GM18909 (cell line): ENCODE data around the gene PPM1L.
A peak's percentile ranks its signal among the peaks of the same experiment; 100 is the strongest.

Source experiments
- ATAC-seq: cut with Tn5 transposase; IDR thresholded peaks from one replicate; pipeline ENCODE4 v1.9.1; 2021; ENCODE audit warnings: mild to moderate bottlenecking; ENCODE audit not compliant: unreplicated experiment, poor library complexity

PPM1L gene

GRCh38 chr3:160841455-160841854 lies 85.4 kb downstream of the PPM1L start:
- no peak for ATAC-seq

- ATAC-seq: no peak
These were observed 86.3 kb downstream of the PPM1L start for GRCh38 chr3:160842021-160843005.

DNA sequence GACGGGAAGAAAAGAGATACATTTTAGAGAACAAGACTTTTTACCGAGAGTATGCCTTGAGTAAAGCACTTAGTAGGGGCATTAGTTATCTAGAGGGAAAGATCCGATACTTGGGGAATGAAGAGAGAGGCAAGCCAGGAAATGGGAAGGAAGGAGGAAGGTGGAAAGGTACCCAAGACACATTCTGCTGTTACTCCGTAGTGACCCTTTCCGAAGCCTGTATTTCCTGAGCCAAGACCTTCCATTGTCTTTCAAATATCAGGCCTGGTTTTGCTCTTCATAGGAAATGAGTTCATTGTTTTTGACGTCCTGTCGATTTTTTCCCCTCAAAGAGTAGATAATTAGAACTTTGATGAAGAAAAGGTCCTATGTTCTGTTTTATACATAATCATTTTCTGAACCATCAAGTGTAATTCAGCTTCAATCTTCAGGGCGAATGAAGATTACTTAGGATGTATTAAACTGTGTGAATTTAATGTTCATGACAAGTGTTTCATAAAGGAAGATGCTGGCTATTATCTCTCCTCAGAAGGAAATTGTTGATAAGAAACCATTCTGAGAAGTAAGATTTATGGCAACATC lies 95.7 kb downstream of the PPM1L start:
- no peak for ATAC-seq

DNA sequence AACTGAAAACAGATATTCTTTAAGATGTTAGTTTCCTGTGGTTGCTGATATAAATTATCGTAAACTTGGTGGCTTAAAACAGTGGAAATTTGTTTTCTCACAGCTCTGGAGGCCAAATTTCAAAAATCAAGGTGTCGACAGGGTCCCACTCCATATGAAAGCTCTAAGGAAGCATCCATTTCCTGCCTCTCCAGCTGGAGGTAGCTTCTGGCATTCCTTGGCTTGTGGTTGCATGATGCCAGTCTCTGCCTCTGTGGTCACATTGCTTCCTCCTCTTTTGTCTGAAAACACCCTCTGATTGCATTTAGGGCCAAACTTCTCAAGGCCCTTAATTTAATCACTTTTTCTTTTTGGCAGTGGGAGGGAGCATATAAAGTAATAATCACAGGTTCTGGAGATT lies 96.8 kb downstream of the PPM1L start:
- no peak for ATAC-seq

DNA sequence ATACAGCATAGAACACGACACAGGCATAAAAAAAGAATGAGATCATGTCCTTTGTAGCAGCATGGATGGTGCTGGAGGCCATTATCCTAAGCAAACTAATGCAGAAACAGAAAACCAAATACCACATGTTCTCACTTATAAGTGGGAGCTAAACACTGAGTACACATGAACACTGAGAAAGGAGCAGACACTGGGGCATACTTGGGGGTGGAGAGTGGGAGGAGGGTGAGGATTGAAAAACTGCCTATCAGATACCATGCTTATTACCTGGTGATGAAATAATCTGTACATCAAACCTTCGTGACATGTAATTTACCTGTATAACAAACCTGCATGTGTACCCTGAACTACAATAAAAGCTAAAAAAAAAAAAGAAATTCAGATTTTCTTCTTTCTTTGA lies 100.4 kb downstream of the PPM1L start:
- no peak for ATAC-seq

DNA sequence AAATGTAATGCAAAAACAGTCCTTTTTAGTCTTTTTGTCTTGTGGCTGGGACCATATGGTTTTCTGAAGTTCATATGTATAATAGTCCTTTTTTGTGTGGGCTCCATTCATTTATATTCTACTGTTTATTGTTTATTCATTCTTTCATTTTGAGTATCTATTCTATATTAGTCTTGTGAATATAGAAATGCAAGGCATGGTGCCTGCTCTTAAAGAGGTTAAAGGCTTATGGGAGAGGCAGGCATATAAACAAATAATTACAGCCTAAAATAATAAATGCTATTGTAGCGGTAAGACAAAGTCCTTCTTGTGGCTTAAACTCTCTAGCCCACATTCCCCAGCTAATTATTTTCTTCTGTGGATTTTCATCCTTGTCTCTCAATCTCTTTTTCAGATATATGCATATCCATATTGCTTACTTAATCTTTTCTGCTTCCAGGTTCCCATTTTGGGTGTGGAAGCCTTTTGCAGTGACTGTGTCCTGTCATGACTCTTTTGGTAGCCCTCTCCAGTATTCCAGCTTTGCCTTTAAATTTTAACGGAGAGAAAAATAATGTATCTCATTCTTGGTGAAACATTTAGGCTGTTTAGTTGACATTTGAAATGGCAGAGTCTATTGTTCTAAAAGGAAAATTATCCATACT lies 101.6 kb downstream of the PPM1L start:
- no peak for ATAC-seq

DNA sequence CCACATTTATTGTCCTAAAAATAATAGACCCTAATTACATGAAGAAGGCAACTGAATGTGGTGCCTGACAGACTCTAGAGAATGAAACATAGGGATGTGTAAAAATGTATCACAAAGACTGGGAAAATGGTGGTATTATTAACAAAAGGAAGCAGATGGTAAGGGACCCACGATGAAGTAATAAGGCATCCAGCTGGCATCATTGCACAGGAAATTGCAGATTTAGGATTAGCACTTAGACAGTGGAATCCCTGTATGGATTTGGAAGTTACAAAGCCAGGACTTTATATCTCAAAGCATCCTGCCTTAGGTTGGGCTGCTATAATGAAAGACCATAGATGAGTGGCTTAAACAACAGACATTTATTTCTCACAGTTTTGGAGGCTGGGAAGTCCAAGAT lies 104.3 kb downstream of the PPM1L start:
- no peak for ATAC-seq

DNA sequence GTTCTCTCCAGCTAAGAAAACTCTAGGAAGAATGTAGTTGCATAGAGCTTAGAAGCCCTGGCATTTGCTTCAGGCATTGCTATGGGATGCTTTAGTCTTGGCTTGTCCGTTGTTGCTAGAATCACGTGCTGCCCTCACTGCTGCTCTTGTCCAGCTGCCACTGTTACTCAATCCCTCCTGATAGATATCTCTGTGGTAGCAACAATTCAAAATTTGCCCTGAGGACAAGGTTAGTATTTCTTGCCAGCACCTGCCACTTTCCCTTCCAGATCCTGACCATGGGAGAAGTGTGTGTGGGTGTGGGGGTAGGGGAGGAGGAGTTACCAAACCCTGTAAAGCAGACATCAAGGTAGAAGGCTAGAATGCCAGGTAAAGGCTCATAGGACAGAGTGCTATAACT lies 113.8 kb downstream of the PPM1L start:
- ATAC-seq: no peak

DNA sequence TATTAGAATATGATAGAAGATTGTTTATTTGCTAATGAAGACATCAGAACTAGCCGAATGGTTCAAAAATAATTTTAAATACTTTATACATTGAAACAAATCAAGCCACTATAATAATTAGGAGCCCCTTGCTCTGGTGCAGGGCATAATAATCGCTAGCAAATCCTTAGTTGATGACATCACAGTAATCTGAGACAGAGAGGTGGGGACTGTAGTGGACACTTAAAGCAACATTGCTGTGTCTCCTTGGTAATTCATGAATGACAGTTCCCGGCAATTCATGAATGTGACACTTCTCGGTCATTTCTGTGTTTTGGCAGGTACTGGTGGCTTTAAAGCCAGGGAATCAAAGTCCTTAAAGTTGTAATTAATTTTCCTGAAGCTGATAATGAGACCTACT lies 114.3 kb downstream of the PPM1L start:
- no peak for ATAC-seq

DNA sequence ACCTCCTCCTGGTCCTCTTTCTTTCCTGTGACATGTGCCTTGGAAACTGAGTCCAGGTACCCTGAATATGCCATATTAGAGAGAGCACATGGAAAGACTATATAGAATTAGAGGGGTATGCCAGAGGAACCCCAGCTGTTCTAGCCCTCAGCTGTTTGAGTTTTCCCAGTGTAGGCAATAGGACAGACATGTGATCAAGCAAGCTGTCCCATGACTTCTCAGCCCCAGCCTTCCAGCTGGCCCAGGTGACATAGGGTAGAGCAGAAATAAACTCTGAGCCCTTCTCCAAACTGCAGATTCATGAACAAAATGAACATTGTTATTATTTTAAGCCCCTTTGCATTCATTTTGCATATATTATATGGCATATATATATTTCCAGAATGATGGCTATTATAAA lies 118.7 kb downstream of the PPM1L start:
- no peak for ATAC-seq

- no peak for ATAC-seq
These were observed 120.6 kb downstream of the PPM1L start for GRCh38 chr3:160876643-160877042.

- no peak for ATAC-seq
These were observed 123.8 kb downstream of the PPM1L start for GRCh38 chr3:160879859-160880258.

DNA sequence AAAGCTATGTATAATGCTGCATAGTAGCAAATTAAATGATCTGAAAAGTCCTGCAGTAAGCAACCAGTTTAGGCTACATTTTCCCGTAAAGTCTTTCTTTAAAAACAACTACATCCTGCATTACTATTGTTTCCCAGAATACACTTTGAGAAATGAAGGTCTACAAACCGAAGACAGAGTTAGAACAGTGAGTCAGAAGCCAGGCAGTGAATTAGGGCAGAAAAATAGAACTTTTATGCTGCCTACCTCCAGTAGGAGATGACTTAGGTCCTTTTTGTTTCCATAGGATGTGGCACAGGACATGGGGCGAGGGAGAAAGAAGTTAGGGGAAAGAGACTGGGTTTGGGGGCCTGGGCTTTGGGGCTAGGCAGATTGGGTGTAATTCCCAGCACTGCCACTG lies 127.3 kb downstream of the PPM1L start:
- ATAC-seq: no peak

- ATAC-seq: peak; percentile 33
These were observed 129.8 kb downstream of the PPM1L start for GRCh38 chr3:160885791-160886286.

- peak; percentile 92 for ATAC-seq
These were observed 130.4 kb downstream of the PPM1L start for GRCh38 chr3:160886421-160886820.

DNA sequence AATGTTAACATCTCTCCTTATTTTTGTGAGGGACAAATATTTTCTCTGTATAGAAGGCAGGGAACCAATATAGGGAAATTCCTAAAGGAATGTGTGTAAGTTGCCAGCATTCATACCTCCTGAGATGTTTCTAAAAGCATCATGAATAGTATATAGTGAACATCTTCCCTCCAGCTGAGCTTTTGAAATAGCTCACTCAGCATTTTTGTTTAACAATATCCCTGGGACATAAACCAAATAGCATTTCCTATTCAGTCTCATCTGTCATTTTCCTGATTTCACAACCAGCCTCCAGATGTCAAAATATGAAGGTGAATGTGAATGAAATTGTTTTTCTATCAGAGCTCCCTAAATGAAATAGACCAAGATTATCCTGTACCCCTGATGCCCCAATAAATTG lies 137.2 kb downstream of the PPM1L start:
- no peak for ATAC-seq

- ATAC-seq: no peak
These were observed 148.7 kb downstream of the PPM1L start for GRCh38 chr3:160904691-160905090.

DNA sequence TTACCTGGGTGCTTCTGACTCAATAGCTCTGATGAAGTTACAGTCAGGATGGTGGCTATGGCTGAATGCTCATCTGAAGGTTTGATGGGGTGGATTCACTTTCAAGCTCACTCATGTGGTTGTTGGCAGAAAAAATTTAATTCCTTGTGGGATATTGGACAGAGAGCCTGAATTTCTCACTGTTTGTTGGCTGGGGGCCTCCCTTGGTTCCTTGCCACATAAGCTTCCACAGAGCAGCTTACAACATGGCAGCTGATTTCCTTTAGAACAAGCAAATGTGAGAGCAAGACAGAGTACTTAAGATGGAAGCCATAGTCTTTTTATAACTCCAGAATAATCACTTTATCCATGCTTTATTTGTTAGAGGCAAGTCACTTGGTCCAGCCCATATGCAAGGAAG lies 150.6 kb downstream of the PPM1L start:
- ATAC-seq: no peak

DNA sequence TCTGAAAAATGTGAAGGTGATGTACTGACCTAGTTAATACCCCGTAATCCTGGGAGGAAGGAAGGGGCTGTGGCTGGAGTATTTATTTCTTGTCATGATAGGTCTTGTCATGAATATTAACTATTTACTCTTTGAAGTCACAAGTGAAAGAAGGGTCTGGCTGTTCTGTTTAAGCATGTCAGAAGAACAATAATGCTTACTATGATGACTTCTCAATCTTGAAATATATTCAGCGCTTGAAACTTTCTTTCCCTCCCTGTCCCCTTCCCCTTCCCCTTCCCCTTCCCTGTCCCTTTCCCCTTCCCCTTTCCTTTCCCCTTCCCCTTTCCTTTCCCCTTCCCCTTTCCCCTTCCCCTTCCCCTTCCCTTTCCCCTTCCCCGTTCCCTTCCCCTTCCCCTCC lies 153.9 kb downstream of the PPM1L start:
- ATAC-seq: no peak

DNA sequence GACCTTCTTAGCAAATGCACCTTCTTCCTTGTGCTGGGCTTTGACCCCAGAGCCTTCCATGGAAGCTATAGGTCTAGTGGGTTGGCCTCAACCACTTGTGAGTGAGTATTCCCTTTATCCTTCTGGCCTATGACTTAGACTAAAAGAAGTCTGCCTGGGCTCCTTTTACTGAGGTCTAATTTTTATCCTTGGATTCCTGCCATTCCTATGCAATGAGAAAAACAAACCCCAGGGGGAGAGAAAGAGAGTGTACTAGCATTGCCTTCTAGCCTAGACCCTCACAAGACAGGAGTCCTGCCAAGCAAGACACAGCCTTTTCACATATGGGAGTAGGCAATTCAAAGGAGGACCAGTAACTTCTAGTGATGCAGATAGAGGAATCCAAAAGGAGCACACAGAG lies 155.4 kb downstream of the PPM1L start:
- no peak for ATAC-seq

DNA sequence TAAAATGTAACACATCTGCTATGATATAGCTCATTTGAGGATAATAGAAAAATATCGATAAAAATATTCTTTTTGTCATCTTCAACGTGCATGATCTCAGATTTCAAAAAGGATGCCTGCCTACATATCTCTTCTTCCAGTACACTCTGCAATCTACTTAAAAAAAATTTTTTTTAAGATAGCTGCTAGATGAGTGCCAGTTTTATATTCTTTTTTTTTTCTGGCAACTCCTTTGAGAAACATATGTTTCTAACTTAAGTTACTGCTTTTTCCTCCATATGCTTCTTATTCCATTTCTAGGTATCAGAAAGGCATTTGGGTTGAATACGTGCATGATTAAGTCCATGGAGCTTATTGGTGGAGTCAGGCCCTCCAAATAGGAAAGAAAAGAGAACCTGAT lies 160.4 kb downstream of the PPM1L start:
- ATAC-seq: no peak
